NT2/D1 (cell line): Measurements from ENCODE around the gene PHF21B.

ENCODE experiments used
- DNase-seq: peaks from one replicate; pipeline ENCODE4 v3.0.0-alpha.2; 2011; ENCODE audit warnings: low read depth, low spot score
- H3K27me3 ChIP-seq: 2 replicates; pipeline ENCODE4 v1.6.0; 2011; ENCODE audit warnings: mild to moderate bottlenecking; ENCODE audit not compliant: insufficient read length, insufficient read depth
- H3K36me3 ChIP-seq: 2 replicates; pipeline ENCODE4 v1.6.1; 2011; ENCODE audit warnings: mild to moderate bottlenecking, low read length, mixed read lengths; ENCODE audit not compliant: insufficient read depth, insufficient read length
- H3K4me1 ChIP-seq: 2 replicates; pipeline ENCODE4 v1.5.1; 2011; ENCODE audit not compliant: insufficient read depth, insufficient read length
- H3K4me3 ChIP-seq: 2 replicates; pipeline ENCODE4 v1.5.1; 2011; ENCODE audit warnings: low read depth; ENCODE audit not compliant: insufficient read length
- H3K9ac ChIP-seq: 2 replicates; pipeline ENCODE4 v1.6.0; 2011; ENCODE audit warnings: low read depth; ENCODE audit not compliant: insufficient read length
- H3K9me3 ChIP-seq: 2 replicates; pipeline ENCODE4 v1.5.1; 2011; ENCODE audit warnings: mild to moderate bottlenecking, low read length; ENCODE audit not compliant: insufficient read depth
- SUZ12 ChIP-seq: IDR thresholded peaks from 2 replicates; pipeline ENCODE4 v1.6.1; 2011; ENCODE audit not compliant: insufficient read length, insufficient read depth; ENCODE audit errors: extremely low read depth
- YY1 ChIP-seq: IDR thresholded peaks from 2 replicates; pipeline ENCODE4 v1.6.1; 2011; ENCODE audit not compliant: insufficient read length, insufficient read depth
- ZNF274 ChIP-seq: IDR thresholded peaks from 2 replicates; pipeline ENCODE4 v1.6.1; 2011; ENCODE audit warnings: mild to moderate bottlenecking, low read depth, low read length

PHF21B gene

DNA sequence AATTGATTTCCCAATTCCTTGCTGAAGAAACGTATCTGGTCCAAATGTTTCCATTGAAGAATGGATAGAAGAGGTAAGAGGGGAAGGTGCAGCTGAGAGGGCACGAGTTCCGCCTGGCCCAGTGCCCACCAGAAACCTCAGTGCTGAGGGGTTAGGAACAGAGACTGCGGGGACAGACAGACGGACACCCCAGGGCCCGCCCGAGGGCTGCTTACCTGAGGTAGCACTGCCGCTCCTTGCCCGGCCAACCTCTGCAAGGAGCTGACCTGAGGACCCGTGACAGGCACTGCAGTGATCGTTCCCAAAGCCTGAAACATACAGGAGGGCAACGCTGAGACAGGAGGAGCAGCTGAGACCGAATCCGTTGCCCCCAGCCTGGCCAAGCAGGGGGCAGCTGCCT is 89.6 kb downstream of the PHF21B start:
- Histone ChIP-seq H3K9me3 (no peaks in the 10 kb centered on the region), H3K4me3 (no peak overlapping the region), H3K9ac (no peak overlapping the region), H3K36me3 (peaks cover 7% of the 10 kb centered on the region), H3K27me3 (no peaks in the 10 kb centered on the region), H3K4me1 (no peaks in the 10 kb centered on the region)
- TF ChIP-seq YY1, result no peak
- TF ChIP-seq ZNF274, result no peak
- TF ChIP-seq SUZ12, result no peak
- DNase-seq, result no peak

DNA sequence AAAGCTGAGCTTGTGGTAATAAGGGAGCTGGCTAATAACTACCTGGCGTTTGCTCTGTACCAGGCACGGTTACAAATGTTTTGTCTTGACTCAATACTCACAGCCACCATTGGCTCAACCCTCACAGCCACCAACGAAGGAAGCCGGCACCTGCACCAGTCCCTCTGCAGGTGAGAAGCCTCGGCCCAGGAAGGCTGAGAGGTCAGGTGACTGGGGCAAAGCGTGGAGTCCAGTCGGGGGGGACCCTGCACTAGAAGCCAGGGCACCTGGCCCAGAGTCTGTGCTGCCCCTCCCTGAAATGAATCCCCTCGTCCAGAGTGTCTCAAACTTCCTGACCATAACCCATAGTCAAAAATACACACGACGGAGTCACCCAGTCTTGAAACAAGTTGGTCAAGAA is 90.1 kb downstream of the PHF21B start:
- no peaks in the 10 kb centered on the region for H3K27me3 ChIP-seq
- no peak for TF ChIP-seq YY1
- no peak for TF ChIP-seq ZNF274
- TF ChIP-seq SUZ12, result no peak

DNA sequence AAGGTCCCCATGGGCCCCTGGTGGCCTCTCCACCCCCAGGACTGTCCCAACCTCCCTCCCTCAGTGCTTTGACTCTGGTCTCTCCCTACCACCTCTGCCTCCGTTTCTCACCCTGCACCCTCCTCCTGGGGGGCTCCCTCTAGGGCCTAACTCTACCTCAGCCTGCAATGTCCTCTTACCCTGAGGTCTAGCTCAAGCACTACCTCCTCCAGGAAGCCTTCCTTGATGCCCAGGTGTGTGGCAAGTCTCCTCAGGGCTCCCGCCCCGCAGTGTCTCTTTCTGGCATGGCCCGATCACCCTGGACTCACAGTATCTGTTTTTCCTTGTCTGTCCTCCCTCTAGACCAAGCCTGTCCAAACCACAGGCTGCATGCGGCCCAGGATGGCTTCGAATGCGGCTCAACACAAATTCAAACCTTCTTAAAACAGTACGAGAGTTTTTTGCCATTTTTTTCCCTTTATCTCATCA is 90.8 kb downstream of the PHF21B start:
- H3K9me3 ChIP-seq, result no peaks in the 10 kb centered on the region
- no peaks in the 10 kb centered on the region for H3K4me1 ChIP-seq
- no peak overlapping the region for H3K4me3 ChIP-seq
- no peak for DNase-seq
- no peak overlapping the region for H3K9ac ChIP-seq
- no peak for TF ChIP-seq YY1
- no peak for TF ChIP-seq ZNF274
- TF ChIP-seq SUZ12, result no peak
- H3K36me3 ChIP-seq, result peaks cover 7% of the 10 kb centered on the region
- H3K27me3 ChIP-seq, result no peaks in the 10 kb centered on the region

More for the DNA sequence above, 90.1 kb downstream of the PHF21B start:
- H3K4me1 ChIP-seq, result no peaks in the 10 kb centered on the region
- H3K36me3 ChIP-seq, result peaks cover 7% of the 10 kb centered on the region
- H3K9ac ChIP-seq, result no peak overlapping the region
- no peak overlapping the region for H3K4me3 ChIP-seq
- DNase-seq, result no peak
- H3K9me3 ChIP-seq, result no peaks in the 10 kb centered on the region

DNA sequence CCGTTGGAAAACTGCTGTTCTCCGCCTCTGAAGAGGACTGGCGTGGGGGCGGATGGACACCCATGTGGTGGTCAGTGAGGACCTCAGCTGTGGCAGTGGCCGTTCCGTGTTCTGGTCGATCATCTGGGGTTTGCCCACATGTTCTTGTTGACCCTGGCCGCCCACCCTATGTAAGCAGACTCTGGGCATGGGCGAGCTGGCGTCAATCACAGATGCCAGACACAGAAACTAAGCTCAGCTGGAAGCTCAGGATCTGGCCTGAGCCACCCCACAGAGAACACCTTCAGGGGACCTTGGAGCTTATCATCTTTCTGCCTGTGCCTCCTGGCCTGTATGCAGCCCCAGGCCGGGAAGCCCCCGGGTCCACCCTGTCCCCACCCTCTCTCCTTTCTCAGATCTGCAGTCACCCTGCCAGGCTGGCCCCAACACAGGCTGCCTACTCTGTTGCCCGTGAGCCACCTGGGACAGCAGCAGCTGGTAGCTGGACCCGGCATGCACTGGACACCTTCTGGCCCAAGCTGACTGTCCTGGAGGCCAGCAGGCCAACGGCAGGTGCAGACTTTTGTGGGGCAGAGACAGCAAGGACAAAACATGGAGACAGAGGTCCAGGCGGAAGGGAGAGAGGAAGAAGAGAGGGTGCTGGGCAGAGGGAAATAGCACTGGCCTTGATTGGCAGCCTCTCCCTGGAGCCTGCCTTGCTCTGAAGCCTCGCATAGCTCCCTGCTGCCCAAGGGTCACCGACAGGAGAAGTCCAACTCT is 91.5 kb downstream of the PHF21B start:
- TF ChIP-seq ZNF274 (no peak), YY1 (no peak), SUZ12 (no peak)
- Histone ChIP-seq H3K4me3 (no peak overlapping the region), H3K36me3 (peaks cover 10% of the 10 kb centered on the region), H3K27me3 (no peaks in the 10 kb centered on the region), H3K4me1 (no peaks in the 10 kb centered on the region), H3K9me3 (peaks cover under 1% of the 10 kb centered on the region; the same call in 1 of the 2 replicates), H3K9ac (no peak overlapping the region)
- DNase-seq, result no peak

DNA sequence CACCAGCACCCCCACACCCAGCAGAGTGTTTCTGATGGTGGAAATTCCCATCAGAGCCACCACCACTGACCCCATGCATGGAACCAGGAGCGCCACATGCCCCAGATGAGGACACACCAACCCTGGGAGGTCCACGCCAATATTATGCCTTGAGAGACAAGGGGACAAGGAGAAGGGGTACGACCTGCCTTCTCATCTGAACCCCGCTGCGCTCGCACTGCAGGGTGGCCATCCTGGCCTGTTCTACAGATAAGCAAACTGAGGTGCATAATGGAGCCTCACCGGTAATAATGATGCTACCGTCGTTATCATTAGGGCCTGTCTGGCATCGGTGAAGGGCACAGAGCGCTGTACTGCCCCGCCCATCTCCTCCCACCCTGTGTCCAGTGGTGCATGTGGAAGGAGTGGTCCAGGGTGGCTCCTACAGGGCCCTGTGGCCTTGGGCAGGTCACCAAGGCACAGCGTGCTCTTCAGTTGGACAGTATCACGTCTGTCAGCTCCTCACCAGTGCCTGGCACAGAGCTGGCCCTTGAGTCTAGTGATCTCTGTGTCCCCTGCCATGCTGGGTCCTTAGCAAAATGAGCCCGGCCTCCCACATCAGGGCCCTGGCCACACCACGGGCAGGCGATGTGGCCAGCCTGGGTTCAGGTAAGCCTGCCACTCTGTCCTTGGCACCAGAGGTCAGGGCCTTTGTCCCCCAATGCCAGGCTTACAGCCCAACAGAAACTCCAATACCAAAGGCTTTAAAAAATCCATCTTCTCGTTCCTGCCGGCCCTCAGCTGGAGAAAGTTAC is 92.2 kb downstream of the PHF21B start:
- Histone ChIP-seq H3K4me3 (no peak overlapping the region), H3K4me1 (no peaks in the 10 kb centered on the region), H3K9me3 (peaks cover 9% of the 10 kb centered on the region; the same call in 1 of the 2 replicates), H3K9ac (no peak overlapping the region), H3K36me3 (peaks cover 16% of the 10 kb centered on the region), H3K27me3 (no peaks in the 10 kb centered on the region)
- TF ChIP-seq YY1 (no peak), SUZ12 (no peak), ZNF274 (no peak)
- no peak for DNase-seq

DNA sequence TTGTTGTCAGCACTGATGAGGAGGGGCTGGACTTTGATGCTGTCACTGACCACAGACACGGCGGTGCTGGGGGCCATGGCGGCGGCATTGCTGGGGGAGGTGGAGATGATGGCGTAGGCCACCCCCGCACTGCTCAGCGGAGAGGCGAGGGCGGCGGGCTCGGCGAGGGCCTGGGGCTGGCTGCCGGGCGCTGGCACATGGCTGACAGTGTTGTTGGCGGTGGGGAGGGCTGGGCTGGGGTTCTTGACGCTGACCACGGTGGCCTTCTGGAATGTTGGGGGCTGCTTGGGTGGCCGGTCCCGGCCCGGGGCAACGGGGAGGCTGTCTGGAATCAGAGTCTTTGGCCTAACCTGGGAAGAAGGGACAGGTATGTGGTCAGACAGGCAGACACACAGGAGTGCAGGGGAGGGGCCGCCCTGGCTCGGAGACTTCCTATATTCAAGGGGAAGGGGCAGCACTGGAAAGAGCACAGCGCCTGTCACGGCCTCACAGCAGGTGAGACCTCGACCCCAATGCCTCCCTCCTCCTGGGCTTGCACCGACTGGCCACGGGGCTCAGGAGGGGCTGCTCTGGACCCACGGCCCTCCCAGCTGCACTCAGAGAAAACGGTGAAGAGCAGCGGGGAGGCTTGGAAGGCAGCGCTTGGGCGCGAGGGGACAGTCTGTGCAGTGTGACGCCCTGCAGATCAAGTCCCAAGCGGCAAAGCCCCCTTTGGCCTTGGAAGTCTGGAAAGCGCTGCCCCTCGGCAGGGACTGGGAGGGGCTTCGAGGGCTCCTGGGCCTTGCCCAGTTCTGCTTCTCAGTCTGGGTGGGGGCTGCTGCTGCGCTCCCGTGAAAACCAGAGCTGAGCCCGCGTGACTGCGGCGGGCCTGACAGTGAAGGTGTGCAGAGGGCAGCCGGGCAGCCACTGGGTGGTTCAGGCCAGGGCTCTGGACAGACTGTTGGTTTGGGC is 93.2 kb downstream of the PHF21B start:
- Histone ChIP-seq H3K4me1 (no peaks in the 10 kb centered on the region), H3K36me3 (peaks cover 19% of the 10 kb centered on the region), H3K4me3 (no peak overlapping the region), H3K9ac (no peak overlapping the region), H3K27me3 (no peaks in the 10 kb centered on the region), H3K9me3 (peaks cover 19% of the 10 kb centered on the region; the same call in 1 of the 2 replicates)
- DNase-seq, result no peak
- TF ChIP-seq YY1 (no peak), SUZ12 (no peak), ZNF274 (no peak)
